Measurements from ENCODE around the gene GOLGB1. TPM values are rescaled to one million over a fixed set of nuclear protein-coding genes. Genes with fewer than 3 reads are reported as not detected.

GOLGB1 gene
- total RNA-seq, 1 experiment from 2014 or later = 31.4 TPM

GRCh38 chr3:121730940-121731687 lies 18.4 kb downstream of the GOLGB1 start:
- Histone ChIP-seq H3K14ac (ENCODE audit: insufficient read depth, low read length) (no peak overlapping the region), H3K79me1 (ENCODE audit: insufficient read depth, low read depth, low read length, poor library complexity, severe bottlenecking) (no peaks in the 10 kb centered on the region), H2BK12ac (ENCODE audit: insufficient read length, low read depth, low read length) (no peak overlapping the region), H3K27ac (ENCODE audit: insufficient read length, low read depth, low read length) (no peak overlapping the region), H3T11ph (ENCODE audit: low read length) (no peak overlapping the region), H3K23ac (ENCODE audit: insufficient read length, low read depth, low read length) (no peak overlapping the region), H2BK5ac (ENCODE audit: insufficient read length, low read length) (no peak overlapping the region), H2BK120ac (ENCODE audit: low read depth, low read length, poor library complexity, severe bottlenecking) (no peak overlapping the region), H3K18ac (ENCODE audit: insufficient read length, low read depth, low read length) (no peak overlapping the region), H3K56ac (ENCODE audit: insufficient read length, low read depth, low read length) (no peak overlapping the region), H2AFZ (ENCODE audit: low read length) (no peak overlapping the region), H4K8ac (replicated peaks; ENCODE audit: insufficient read length, low read depth, low read length) (no peak overlapping the region), H4K20me1 (ENCODE audit: control insufficient read depth, insufficient read depth, insufficient read length) (no peaks in the 10 kb centered on the region), H2BK15ac (ENCODE audit: low read depth, low read length) (no peak overlapping the region), H4K5ac (ENCODE audit: insufficient read length, low read depth, low read length) (no peak overlapping the region), H2BK20ac (ENCODE audit: low read depth, low read length, poor library complexity, severe bottlenecking) (no peak overlapping the region), H3K23me2 (ENCODE audit: insufficient read length, low read depth, low read length, poor library complexity, severe bottlenecking) (no peaks in the 10 kb centered on the region), H3K4ac (ENCODE audit: low read depth, low read length) (no peak overlapping the region), H3K4me1 (ENCODE audit: insufficient read depth, low read length) (no peaks in the 10 kb centered on the region), H2AK5ac (ENCODE audit: insufficient read length, low read length) (no peak overlapping the region), H3K9ac (ENCODE audit: extremely low read depth, insufficient read length, low read length) (peak overlapping the region; percentile 44), H3K27me3 (ENCODE audit: insufficient read depth, low read length) (no peaks in the 10 kb centered on the region), H3K79me2 (ENCODE audit: insufficient read depth, low read length) (no peaks in the 10 kb centered on the region; the same call in 1 of the 2 replicates), H3K4me2 (ENCODE audit: insufficient read depth, insufficient read length, low read length) (no peak overlapping the region), H3K9me3 (ENCODE audit: control insufficient read depth, low read depth, low read length) (no peaks in the 10 kb centered on the region), H4K91ac (ENCODE audit: insufficient read length, low read depth, low read length) (no peak overlapping the region)
- H3K4me1 Mint-ChIP-seq = peaks cover 20 to 33% of the 10 kb centered on the region in 2 experiments
- no peaks in the 10 kb centered on the region for H3K9me3 Mint-ChIP-seq
- H3K36me3 Mint-ChIP-seq (ENCODE audit: insufficient read depth in 1 of 3, low read depth in 3 of 3) = peaks cover 5 to 29% (median 25%) of the 10 kb centered on the region in 3 experiments; a peak in 6 of 7 replicates
- no peak for DNase-seq
- H3K27ac Mint-ChIP-seq = peak overlapping the region; percentile 53 to 96 (median 57); a peak in 5 of 7 replicates
- no CpG with 5 or more reads among the region's 8 CpGs for WGBS (ENCODE audit: extremely low coverage, insufficient read length, low lambda C conversion rate)
- H3K4me3 Mint-ChIP-seq = no peak overlapping the region
- H3K27me3 Mint-ChIP-seq (ENCODE audit: low read depth) = no peaks in the 10 kb centered on the region
- no peak for TF ChIP-seq CTCF (conservative IDR thresholded peaks at IDR 0.05)
